ENCODE results near the gene LILRB4.
"Not testable (repeated sequence)": the region's sequence is repeated elsewhere in the genome, so short reads cannot be mapped to it uniquely, and the experiment has no call there.

The LILRB4 gene

DNA sequence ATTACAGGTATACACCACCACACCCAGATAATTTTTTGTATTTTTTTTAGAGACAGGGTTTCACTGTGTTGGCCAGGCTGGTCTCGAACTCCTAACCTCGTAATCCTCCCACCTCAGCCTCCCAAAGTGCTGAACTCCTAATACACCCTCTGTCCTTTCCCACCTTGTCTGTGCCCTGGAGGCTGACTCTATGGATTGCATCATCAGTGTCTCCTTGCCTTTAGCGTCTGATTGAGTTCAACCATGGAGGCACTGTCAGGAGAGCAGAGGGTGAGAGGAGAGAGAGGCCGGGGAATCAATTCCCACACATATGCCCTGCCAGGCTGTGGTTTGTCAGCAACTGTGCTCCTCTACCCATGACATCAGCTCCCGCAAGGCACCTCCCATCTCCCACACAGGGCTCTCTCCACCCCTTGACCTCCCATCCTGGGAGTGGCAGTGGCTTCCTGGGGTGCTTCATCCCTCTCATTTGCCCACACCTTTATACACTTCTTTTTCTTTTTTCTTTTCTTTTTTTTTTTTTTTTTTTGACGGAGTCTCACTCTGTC is 12.6 kb upstream of the LILRB4 start:
- DNase-seq = no peak

DNA sequence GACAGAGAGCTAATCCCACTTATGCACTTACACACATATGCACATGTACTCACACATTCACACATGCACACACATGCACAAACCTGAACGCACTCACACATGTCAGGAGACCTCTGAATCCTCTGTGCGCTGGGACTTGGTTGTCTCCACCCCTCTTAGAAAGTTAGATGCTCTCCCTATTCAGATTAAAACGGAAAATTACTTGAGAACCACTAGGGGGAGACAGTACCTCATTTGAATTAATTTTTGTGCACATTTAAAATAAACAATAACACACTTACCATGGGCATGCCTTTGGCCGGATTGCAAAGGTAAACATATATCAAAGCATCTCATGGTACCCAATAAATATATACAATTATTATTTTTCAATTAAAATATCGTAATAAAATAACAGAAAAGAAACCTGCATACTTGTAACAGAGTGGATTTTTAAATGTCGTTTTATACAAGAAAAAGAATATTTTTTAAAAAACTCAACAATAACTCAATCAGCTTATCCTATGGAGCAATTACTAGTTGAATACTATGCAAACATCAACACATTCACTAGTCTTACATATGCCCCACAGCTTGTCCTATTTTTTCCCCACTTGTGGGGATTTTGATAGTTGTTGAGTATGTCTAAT is 9.5 kb upstream of the LILRB4 start:
- DNase-seq = no peak

DNA sequence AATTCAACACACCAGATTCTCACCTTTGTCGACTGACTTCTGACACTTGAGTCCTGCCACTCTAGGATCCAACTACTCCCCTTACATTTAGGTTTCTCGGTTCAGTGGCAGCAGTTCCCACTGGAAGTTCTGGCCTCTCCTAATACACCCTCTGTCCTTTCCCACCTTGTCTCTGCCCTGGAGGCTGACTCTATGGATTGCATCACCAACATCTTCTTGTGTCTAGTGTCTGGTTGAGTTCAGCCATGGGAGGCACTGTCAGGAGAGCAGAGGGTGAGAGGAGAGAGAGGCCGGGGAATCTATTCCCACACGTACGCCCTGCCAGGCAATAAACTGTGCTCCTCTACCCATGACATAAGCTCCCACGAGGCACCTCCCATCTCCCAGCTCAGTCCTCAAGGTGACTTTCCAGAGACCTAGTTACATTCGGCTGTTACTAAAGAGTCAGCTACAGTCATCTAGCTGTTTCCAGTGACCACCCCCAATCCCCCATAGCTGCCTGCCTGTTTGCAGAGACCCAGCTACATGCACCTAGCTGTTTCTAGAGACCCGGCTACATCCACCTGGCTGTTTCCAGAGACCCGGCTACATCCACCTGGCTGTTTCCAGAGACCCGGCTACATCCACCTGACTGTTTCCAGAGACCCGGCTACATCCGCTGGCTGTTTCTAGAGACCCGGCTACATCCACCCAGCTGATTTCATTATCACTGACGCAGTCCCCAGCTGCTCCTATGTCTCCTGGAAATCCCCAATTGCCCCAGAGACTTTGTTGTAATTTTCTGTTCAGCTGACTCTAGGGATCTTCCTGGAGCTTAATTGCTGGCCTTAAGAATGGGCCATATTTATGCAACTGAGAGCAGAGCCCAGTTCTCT is 8.1 kb upstream of the LILRB4 start:
- no peak for DNase-seq

DNA sequence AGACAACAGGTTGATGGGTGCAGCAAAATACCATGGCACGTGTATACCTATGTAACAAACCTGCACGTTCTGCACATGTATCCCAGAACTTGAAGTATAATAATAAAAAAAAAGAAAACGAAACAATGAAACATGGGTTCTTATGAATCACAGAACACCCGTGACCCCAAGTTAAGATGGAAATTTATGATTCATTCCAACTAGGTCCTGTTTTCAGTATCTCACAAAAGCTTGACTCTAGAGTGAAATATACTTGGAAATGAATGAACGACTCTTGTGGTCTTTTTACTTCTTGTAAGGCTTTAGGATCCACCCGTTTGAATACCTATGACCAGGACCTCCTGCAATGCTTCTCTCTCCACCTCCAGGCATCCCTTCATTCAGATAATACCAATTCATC is 3.5 kb upstream of the LILRB4 start:
- no peak for DNase-seq

DNA sequence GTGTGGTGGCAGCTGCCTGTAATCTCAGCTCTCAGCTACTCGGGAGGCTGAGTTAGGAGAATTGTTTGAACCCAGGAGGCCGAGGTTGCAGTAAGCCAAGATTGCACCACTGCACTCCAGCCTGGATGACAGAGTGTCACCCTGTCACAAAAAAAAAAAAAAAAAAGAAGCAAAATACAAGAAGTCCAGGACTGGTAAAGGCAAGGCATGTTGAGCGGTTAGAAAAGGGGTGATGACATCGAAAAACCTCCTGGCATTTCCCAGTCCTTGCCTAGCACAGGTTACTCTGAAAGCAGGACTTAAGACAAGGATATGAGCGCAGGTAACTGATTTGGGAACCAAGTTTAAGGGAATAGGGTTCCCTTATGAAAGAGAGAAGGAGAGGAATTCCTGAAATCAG is 2.5 kb upstream of the LILRB4 start:
- no peak for DNase-seq

DNA sequence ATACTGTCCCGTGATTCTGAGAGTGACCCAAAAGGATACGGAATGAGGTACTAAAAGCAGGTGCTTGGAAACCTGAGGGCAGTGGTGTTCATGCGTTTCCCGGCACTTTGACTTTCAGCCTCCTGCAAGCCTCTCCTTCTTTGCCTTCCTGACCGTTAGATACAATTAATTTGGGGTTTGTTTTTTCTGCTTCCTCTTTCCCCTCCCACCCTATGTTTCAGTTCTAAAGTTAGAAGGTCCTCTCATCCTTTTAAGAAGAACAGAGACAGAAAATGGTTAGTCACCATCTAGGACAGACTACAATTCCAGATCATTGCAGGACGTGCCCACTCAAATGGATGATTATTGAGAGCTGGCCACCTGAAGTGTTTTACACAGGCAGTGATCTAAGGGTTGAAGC is 1.8 kb upstream of the LILRB4 start:
- no peak for DNase-seq

DNA sequence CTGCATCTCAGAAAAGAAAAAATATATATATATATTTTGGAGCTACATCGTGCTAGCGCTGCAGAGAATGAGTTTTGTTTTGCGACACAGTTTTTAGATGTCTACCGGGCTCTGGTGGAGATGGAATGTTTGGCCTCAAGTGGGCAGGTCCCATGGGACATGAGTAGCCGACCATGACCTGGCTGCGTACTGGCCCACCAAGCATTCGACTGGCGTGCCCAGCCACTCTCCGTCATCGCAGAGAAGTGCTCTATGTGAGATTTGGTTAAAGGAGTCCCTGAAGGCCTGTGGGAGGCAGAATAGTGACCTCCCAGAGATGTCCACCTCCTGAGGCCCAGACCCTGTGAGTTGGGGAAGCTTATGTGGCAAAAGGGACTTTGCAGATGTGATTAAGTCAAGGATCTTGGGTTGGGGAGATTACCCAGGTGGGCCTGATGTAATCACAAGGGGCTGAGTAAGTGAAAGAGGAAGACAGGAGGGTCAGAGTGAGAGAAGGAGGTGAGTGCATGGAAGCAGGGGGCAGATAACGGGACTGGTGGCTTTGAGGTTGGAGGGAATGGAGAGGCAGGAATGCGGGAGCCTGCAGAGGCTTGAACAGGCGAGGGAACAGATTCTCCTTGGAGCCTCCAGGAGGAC is 821 bp upstream of the LILRB4 start:
- DNase-seq = no peak

DNA sequence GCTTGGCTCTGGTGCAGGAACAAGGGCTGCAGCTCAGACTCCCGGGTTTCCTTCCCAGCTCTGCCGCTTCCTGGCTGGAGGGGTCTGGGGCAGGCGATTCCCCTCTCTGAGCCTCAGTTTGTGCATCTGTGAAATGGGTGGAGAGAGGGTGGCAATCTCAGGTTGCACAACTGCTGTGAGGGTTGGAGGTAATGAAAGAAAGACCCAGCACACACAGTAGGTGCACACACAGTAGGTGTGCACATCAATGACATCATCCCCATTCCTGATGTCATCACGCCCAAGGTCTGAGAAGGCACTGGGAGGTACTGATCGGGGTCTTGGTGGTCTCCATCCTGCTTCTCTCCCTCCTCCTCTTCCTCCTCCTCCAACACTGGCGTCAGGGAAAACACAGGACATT is 2.7 kb downstream of the LILRB4 start:
- no peak for DNase-seq

DNA sequence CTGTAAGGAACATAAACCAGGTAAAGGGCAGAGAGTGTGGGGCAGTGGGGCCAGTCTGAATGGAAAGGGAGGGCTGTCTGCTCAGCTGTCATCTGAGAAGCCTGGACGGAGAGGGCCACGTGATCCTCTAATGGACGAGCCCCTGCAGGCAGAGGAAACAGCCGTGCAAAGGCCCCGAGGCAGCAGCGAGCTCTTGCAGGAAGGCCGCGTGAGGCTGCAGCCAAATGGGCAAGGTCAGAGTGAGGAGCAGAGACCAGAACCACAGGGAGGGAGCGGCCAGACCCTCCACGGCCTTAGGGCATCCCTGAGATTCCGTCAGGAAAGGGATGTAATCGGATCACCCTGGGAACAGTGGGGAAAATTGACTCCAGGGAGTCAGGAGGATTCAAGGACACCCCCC is 4.4 kb downstream of the LILRB4 start:
- no peak for DNase-seq

DNA sequence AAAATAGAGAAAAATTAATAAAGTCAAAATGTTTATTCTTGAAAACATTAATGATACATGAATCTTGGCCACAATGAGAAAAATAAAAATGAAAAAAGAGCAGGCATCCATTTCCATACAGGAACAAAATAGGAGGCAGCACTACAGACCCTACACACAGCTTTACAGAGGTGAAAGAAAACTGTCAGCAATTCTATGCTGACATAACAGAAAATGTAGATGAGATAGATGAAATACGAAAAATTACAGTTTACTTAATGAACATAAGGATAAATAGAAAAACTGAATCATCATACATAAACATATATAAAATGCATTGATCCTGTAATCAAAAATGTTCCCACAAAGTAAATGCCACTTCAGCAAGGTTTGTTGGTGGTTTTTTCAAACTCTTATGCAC is 5.6 kb downstream of the LILRB4 start:
- no peak for DNase-seq

DNA sequence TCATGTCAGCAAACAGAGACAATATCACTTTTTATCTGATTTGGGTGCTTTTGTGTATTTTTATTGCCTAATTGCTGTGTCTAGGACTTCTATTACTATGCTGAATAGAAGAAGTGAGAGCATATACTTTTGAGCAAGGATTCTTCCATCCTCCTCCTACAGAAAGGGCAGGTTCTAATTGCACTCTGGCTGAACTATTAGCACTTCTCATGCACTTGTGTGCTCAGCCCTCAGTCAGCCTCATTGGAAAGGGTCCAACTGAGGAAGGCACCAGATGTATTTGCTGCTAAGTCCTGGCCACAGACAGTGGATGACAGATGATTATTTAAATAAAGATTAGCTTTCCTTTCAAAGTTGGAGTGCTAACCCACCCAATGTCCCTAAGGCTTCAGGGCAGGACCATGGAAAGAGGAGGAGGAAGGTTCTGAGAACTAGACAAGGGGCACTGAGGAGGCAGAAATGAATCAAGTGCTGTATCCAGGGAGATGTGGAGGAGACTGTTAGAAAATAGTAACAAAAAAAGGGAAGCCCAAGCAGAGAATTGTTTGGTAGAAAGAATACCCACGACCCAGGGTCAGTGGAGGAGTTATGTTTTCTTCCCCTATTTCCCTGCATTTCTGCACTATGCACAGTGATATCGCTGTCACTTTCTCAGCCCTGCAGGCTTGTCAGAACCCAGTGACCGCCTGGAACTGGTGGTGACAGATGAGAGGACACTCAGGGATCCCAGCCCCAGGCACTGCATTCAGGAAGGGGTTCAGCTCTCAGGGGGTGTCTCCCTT is 8.0 kb downstream of the LILRB4 start:
- no peak for DNase-seq

DNA sequence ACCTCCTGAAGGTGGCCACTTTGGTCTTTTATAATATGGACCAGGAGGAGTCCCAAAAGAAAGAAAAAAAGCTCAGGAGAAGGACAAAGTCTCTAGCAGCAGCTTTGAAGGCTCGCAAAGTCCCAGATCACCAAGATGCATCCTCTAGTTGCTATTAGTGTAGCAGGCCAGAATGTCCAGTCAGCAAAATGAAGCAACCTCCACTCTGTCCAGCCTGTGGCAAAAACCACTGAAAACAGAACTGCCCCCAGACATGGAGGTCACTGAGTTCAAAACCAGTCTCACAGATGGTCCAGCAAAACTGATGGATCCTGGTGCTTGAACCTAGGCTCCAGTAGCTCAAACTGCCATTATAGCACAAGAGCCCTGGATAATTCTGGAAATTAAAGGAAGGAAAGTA is 10.4 kb downstream of the LILRB4 start:
- no peak for DNase-seq

DNA sequence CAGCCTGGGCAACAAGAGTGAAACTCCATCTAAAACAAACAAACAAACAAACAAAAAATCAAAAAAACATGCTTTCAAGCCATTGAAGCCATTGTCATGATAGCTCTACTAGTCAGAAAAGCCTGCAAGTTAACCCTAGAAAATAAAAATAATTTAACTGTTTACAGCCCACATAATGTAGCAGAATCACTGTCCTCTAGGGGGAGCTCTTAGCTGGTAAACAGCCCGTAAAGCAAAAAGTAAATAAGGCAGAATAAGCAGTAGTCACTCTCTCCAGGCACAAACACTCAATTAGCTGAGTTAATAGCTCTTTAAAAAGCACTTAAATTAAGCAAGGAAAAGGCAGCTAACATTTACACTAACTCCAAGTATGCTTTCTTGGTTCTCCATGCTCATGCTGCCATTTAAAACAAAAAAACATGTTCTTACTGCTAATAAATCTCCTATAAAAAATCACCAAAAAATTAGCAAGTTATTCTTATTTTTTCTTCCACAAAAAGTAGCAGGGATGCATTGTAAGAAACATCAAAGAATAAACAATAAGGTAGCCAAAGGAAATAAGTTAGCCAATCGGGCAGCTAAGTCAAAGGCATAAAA is 11.3 kb downstream of the LILRB4 start:
- DNase-seq = no peak

DNA sequence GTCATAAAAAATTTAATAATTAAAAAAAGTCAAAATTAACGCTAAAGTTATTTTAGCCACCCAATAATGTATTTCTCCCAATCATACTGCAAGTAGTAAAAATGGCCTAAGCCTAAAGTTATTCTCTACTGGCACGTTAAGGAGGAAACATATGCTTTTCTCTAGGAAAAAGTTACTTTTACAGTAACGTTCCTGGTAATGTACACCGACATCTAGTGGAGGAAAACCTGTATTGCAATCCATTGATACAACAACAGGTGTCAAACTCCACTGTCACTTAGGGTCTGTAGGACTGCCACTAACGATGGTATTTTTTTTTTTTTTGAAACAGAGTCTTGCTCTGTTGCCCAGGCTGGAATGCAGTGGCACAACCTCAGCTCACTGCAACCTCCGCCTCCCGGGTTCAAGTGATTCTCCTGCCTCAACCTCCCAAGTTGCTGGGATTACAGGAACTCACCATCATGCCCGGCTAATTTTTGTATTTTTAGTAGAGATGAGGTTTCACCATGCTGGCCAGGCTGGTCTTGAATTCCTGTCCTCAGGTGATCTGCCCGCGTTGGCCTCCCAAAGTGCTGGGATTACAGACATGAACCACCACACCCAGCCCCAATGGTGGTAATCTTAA is 13.5 kb downstream of the LILRB4 start:
- not testable (repeated sequence) for DNase-seq

DNA sequence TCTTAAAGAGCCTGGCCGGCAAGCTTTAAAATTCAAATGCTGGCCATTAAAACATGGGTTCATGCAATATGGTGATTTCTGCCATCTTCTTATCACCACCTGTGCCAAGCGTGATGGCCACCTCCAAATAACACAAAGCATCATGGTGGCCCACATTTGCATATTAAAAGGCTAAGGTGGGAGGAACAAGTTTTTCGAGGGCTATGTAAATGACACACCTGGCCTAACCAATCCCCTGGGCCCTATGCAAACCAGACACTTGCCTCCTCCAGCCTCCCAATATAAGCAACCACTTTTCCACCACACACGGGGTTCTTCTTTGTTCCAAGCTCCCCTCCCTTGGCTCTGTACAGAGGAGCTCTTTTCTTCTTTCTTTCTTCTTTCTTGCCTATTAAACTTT is 14.4 kb downstream of the LILRB4 start:
- DNase-seq = no peak

DNA sequence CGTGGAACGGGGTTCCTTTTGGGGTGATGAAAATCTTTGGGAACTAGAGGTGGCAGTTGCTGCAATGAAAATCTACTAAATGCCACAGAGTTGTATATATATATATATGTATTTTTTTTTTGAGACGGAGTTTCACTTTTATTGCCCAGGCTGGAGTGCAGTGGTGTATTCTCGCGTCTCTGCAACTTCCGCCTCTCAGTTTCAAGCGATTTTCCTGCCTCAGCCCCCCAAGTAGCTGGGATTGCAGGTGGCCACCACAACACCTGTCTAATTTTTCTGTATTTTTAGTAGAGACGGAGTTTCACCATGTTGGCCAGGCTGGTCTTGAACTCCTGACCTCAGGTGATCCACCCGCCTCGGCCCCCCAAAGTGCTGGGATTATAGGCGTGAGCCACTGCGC is 18.8 kb downstream of the LILRB4 start:
- DNase-seq = not testable (repeated sequence)

DNA sequence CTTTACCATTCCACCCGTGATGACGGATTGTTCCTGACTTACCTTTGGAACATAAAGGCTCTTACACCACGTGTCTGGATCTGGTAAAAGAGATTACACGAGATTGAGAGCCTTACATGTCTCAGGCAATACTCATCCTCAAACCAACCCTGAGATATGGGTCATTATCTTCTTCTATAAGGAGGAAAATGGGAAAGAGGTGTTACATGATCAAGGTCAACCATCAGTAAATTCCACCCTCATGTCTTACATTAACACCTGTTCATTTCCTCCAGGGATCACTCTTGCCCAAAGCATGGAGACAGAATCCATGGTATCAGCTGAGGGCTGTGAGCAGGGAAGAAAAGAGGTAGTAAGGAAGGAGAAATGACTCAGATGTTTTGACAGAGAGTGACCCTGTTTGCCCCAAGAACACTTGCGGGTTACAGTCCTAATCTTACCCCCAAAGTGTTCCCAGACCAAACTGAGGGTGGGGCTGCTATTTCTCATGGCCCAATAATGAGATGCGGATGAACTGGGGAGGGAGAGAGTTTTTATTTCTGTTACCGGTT is 19.6 kb downstream of the LILRB4 start:
- DNase-seq = no peak

DNA sequence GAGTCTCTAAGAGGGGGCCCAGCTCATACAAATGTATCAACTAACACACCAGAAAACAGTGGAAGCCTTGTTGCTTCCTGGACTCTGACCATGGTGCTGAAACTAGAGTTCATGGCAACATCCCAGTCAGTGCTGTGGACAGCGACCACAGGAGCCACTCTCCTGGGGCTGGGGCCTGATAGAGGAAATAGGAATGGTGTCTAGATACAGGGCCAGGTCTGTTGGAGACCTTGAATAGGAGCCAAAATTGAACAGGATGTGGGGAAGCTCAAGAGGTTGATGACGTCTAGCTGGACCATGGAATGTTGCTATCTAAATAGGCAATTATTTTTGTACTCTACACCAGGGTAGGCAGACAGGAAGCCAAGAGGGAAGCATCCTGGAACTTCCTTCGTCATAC is 21.7 kb downstream of the LILRB4 start:
- DNase-seq = no peak

DNA sequence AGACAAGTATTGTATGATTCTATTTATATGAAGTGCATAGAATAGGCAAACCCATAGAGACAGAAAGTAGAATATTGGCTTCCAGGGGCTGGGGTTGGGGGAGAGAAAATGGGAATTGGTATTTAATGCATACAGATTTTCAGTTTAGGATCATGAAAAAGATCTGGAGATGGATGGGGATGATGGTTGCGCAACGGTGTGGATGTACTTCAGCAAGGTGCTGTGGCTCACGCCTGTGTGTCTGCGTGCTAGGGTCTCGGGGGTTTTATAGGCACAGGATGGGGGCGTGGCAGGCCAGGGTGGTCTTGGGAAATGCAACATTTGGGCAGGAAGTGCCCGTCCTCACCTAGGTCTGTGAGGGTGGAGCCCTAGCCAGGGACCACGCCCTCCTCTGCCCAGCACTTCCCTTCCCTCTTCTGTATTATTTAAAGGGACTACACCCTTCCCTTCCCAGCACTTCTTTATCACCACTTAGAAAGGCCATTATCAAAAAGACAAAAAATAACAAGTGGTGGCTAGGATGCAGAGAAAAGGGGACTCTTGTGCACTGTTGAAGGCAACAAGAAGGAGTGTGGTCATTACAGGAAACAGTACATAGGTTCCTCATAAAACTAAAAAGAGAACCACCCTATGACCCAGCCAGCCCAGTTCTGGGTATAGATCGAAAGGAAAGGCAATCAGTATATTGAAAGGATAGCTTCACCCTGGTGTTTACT is 29.0 kb downstream of the LILRB4 start:
- no peak for DNase-seq

DNA sequence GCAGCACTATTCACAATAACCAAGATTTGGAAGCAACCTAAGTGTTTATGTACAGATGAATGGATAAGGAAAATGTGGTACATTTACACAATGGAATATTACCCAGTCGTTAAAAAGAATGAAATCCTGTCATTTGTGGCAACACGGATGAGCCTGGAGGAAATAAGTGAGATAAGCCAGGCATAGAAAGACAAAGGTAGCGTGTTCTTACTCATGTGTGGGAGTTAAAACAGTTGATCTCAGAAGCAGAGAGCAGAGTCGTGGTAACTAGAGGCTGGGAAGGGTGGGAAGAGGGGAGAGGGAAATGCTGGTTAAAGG is 29.5 kb downstream of the LILRB4 start:
- DNase-seq = no peak

DNA sequence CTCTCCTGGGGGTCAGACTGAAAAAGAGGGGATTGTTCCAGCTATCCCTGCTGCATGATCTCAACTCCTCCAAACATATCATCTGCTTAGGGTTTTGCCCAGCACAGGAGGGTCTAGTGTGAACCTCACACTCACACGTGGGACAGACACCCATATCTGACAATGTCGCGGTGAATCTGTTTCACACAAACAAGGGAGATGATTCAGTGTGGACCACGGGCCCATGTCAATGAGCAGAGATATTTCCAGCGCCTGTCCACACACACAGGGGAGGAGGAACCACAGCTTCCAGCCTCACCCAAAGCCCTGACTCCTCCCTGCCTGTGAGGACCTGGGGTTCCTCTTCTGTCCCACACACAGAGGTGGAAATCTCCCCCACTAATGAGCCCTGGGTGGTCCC is 31.9 kb downstream of the LILRB4 start:
- no peak for DNase-seq
